NOMO-1 treated with dmso at 0.1 percent for 144 hours (cell line): ENCODE measurements around the gene KCND1.

Experiments used
- DNase-seq: peaks from one replicate; lab custom pipeline; 2025; ENCODE audit not compliant: unreplicated experiment; lab: John Stamatoyannopoulos, UW

KCND1 gene

GRCh38 chrX:48938721-48939425 is 32.8 kb downstream of the KCND1 start:
- no peak for DNase-seq

GRCh38 chrX:48937054-48937907 is 34.4 kb downstream of the KCND1 start:
- DNase-seq: peak; percentile 40

GRCh38 chrX:48936429-48937053 is 35.1 kb downstream of the KCND1 start:
- DNase-seq: no peak

GRCh38 chrX:48935301-48935670 is 36.4 kb downstream of the KCND1 start:
- DNase-seq: no peak

GRCh38 chrX:48934581-48935300 is 36.9 kb downstream of the KCND1 start:
- no peak for DNase-seq

- no peak for DNase-seq
Measured at GRCh38 chrX:48933757-48934156, 37.9 kb downstream of the KCND1 start.

- no peak for DNase-seq
Measured at GRCh38 chrX:48927736-48928382, 43.8 kb downstream of the KCND1 start.

GRCh38 chrX:48927123-48927522 is 44.5 kb downstream of the KCND1 start:
- DNase-seq: no peak

- DNase-seq: no peak
Measured at GRCh38 chrX:48924270-48924669, 47.4 kb downstream of the KCND1 start.

GRCh38 chrX:48923771-48924170 is 47.9 kb downstream of the KCND1 start:
- no peak for DNase-seq

- DNase-seq: no peak
Measured at GRCh38 chrX:48920718-48921104, 50.9 kb downstream of the KCND1 start.

GRCh38 chrX:48919947-48920717 is 51.5 kb downstream of the KCND1 start:
- DNase-seq: no peak

GRCh38 chrX:48919360-48919841 is 52.2 kb downstream of the KCND1 start:
- no peak for DNase-seq

GRCh38 chrX:48918643-48919340 is 52.9 kb downstream of the KCND1 start, which contains the start of gene PIM2:
PIM2 (minus strand) TSS chrX:48919024; CDS start chrX:48918834, 190 bp downstream.
- peak; percentile 90 for DNase-seq

- no peak for DNase-seq
Measured at GRCh38 chrX:48918301-48918642, 53.4 kb downstream of the KCND1 start.

GRCh38 chrX:48917139-48918001 is 54.3 kb downstream of the KCND1 start:
- DNase-seq: peak; percentile 81

GRCh38 chrX:48914593-48915493 is 56.8 kb downstream of the KCND1 start:
- no peak for DNase-seq
